ENCODE measurements around the gene EPX.

DNA sequence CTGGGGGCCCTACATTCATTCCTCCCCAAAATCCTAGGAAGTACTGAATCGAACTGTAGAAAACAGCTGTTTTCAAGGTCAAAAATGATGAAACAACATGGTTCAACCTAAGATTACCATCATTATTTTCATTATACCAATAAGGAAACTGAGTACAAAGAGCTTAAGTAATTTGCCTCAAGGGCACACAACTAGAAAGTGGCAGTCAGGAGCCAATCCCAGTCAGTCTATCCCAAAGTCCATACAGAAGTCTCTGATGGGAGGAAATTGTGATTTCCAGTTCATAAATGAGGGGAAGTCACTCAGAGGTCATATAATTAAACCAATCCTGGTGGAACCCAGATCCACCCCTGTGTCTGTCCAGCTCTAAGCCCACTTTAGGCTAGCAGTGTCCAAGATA is 54.3 kb downstream of the EPX start:
- no peak for TF ChIP-seq SIN3A (IDR thresholded peaks at IDR 0.05; ENCODE audit: borderline replicate concordance, insufficient read depth, low read length)
- no peak for TF ChIP-seq POLR2AphosphoS5 (IDR thresholded peaks at IDR 0.05; ENCODE audit: low read depth, low read length)
- no peak for TF ChIP-seq FOXP2 (optimal IDR thresholded peaks at IDR 0.05; ENCODE audit: borderline replicate concordance, extremely low read depth, extremely low read length, insufficient read depth)
